Testis (tissue), 3 donors: ENCODE measurements around the gene TRPM2. TPM values are rescaled to one million over a fixed set of nuclear protein-coding genes. Genes with fewer than 3 reads are reported as not detected.

Source experiments
- DNase-seq: peaks from one replicate; pipeline ENCODE4 v3.0.0-alpha.2; 2019
- H3K27ac ChIP-seq, 2 donors: fragments of 200-600 bp; sonication (generic); one replicate each; pipeline ENCODE4 v1.5.1; 2019
- H3K27me3 ChIP-seq: fragments of 200-600 bp; sonication (generic); one replicate; pipeline ENCODE4 v1.5.1; 2019
- H3K36me3 ChIP-seq: fragments of 200-600 bp; sonication (generic); one replicate; pipeline ENCODE4 v1.5.1; 2017; ENCODE audit warnings: low read depth; ENCODE audit errors: missing control alignments
- H3K4me1 ChIP-seq: fragments of 200-600 bp; sonication (generic); one replicate; pipeline ENCODE4 v1.5.1; 2019
- H3K4me3 ChIP-seq, 2 donors: fragments of 200-600 bp; sonication (generic); one replicate each; pipeline ENCODE4 v1.5.1; 2017 to 2019
- H3K9me3 ChIP-seq: fragments of 200-600 bp; sonication (generic); one replicate; pipeline ENCODE4 v1.5.1; 2017
- POLR2A ChIP-seq: fragments of 450-650 bp; IDR thresholded peaks from one replicate; pipeline ENCODE4 v1.6.1; 2017; ENCODE audit warnings: antibody characterized with exemption, mild to moderate bottlenecking, moderate library complexity
- WGBS, 2 donors: methylation state at CpG; one replicate each; pipeline ENCODE4 v1.1.5; 2018; 5-methylcytosine and 5-hydroxymethylcytosine counted together
- intact Hi-C: fragments of 100-400 bp; cut with DNase I; formaldehyde crosslinking; loops from one replicate; pipeline ENCODE4 v1.15.1; 2023; ENCODE audit warnings: low total_unique reads
- polyA plus RNA-seq: library from polyadenylated mRNA; stranded (reverse); fragments of 350-450 nt; fragmentation: Illumina TruSeq; extraction: RNeasy Lipid Tissue Mini Kit (QIAGEN cat#74804); gene quantifications from one replicate; pipeline ENCODE4 v1.2.3, GENCODE V29; 2014; ENCODE audit warnings: low read depth, low replicate concordance; ENCODE audit not compliant: insufficient read depth
- total RNA-seq, 2 donors: library from RNA; depleted of rRNA; stranded (reverse); fragments of >200 nt; gene quantifications; one replicate each; pipeline ENCODE4 v1.2.3, GENCODE V29; 2016
- TF ChIP-seq, protein P1 (sequence below), 3 experiments: fragments of 450-650 bp in 2 of 3; fragments of 200-600 bp in 1 of 3; sonication (generic) in 1 of 3; IDR thresholded peaks; one replicate each; pipeline ENCODE4 v1.5.1; 2016 to 2019; ENCODE audit warnings: antibody characterized with exemption in 3 of 3, mild to moderate bottlenecking in 2 of 3, moderate library complexity in 1 of 3

The TRPM2 gene
- total and polyA plus RNA-seq, 3 donors from 2014 or later: 3.0 to 4.9 (median 3.9) TPM

DNA sequence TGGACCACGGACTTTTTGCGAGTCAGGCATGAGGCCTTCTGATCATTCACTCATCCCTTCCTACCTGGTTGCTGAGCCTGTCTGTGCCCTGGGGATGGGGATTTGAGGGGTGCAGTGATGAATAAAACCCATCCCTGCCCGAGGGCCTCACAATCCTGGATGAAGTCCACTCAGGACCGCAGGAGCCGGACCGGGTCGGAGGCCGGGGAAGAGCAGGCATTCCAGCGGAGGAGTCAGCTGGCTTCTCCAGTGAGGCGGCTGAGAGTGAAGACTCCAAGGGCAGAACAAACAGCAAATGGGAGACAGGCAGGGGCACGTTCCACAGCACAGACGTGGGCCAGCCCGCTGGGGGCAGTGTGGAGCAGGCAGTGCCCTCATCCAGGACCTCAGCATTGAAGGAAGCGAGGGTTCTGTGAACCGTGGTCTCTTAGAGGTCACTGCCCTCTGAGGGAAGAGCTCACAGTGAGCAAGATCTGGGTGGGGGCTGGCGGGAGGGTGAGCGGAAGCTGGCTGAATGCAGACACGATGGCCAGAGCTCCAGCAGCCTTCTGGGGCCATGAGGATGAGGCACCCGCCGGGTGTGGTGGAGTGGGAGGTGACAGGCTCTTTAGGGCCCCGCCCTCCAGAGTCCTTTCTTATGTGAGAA lies 91.0 kb downstream of the TRPM2 start:
- Histone ChIP-seq H3K27ac (no peak overlapping the region), H3K9me3 (no peaks in the 10 kb centered on the region), H3K4me1 (no peaks in the 10 kb centered on the region), H3K36me3 (no peaks in the 10 kb centered on the region), H3K27me3 (no peaks in the 10 kb centered on the region), H3K4me3 (no peak overlapping the region)
- intact Hi-C loops: no loop called here
- 80 to 83% methylated on average over 13 to 21 of the region's 21 CpGs for WGBS, 2 donors
- no peak for DNase-seq
- TF ChIP-seq, protein P1, sequence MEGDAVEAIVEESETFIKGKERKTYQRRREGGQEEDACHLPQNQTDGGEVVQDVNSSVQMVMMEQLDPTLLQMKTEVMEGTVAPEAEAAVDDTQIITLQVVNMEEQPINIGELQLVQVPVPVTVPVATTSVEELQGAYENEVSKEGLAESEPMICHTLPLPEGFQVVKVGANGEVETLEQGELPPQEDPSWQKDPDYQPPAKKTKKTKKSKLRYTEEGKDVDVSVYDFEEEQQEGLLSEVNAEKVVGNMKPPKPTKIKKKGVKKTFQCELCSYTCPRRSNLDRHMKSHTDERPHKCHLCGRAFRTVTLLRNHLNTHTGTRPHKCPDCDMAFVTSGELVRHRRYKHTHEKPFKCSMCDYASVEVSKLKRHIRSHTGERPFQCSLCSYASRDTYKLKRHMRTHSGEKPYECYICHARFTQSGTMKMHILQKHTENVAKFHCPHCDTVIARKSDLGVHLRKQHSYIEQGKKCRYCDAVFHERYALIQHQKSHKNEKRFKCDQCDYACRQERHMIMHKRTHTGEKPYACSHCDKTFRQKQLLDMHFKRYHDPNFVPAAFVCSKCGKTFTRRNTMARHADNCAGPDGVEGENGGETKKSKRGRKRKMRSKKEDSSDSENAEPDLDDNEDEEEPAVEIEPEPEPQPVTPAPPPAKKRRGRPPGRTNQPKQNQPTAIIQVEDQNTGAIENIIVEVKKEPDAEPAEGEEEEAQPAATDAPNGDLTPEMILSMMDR (IDR thresholded peaks at IDR 0.05): no peak
- no peak for TF ChIP-seq POLR2A

DNA sequence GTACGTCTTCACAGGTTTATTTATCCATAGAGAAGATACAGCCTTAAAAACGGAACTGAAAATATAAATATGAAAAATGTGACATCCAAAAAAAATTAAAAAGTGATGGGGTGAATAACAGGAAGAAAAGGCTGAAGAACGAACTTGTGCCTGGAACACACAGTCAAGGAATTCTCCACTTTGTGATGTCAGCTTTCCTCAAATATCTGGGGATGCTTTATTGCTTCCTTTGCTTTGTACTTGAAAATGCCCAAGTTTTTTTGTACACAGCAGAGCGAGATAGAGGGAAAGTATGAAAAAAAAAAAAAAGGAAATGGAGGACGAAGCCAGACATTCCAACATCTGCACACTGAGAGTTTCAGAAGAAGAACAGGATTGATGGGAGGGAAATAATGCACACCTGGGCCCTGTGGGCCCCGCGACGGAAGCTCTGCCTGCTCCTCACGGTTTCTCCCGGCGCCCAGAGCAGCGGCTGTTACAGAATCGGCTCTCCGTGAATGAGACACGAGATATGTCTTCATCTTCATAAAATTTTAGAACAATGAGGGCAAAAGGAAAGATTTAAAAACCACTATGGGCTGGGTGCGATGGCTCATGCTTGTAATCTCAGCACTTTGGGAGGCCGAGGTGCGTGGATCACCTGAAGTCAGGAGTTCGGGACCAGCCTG lies 91.9 kb downstream of the TRPM2 start:
- DNase-seq: no peak
- TF ChIP-seq POLR2A: no peak
- TF ChIP-seq, protein P1 (IDR thresholded peaks at IDR 0.05): no peak
- Histone ChIP-seq H3K27me3 (no peaks in the 10 kb centered on the region), H3K36me3 (no peaks in the 10 kb centered on the region), H3K4me1 (no peaks in the 10 kb centered on the region), H3K27ac (no peak overlapping the region), H3K9me3 (no peaks in the 10 kb centered on the region), H3K4me3 (no peak overlapping the region)
- 62 to 69% methylated on average over 19 of the region's 19 CpGs for WGBS, 2 donors
- intact Hi-C loops: no loop called here

DNA sequence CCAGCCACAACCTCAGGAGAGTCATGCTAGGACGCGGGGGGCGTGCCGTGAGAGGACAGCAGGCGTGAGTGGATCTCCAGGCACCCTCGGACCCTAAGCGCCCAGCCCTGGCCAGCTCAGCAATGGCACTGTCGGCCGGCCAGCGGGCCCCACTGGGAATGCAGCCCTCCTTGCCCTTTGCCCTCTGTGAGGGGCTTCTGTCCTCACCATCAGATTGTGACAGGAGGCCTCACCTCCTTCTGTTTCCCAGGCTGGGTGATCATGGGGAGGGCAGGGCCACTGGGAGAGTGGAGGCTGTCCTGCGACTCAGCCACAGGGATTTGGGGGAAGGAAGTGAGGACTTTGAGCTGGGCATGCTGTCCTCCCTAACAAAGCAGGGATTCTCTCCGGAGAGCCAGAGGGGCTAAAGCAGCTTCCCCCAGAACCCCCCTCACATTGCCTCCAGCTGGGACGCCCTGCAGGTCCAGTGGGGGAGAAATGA lies 95.3 kb downstream of the TRPM2 start:
- Histone ChIP-seq H3K27me3 (no peaks in the 10 kb centered on the region), H3K27ac (no peak overlapping the region), H3K4me3 (no peak overlapping the region), H3K4me1 (no peaks in the 10 kb centered on the region), H3K36me3 (no peaks in the 10 kb centered on the region), H3K9me3 (no peaks in the 10 kb centered on the region)
- TF ChIP-seq, protein P1 (IDR thresholded peaks at IDR 0.05): no peak
- TF ChIP-seq POLR2A: no peak
- 64 to 72% methylated on average over 7 to 13 of the region's 13 CpGs for WGBS, 2 donors
- intact Hi-C loops: no loop called here
- no peak for DNase-seq

DNA sequence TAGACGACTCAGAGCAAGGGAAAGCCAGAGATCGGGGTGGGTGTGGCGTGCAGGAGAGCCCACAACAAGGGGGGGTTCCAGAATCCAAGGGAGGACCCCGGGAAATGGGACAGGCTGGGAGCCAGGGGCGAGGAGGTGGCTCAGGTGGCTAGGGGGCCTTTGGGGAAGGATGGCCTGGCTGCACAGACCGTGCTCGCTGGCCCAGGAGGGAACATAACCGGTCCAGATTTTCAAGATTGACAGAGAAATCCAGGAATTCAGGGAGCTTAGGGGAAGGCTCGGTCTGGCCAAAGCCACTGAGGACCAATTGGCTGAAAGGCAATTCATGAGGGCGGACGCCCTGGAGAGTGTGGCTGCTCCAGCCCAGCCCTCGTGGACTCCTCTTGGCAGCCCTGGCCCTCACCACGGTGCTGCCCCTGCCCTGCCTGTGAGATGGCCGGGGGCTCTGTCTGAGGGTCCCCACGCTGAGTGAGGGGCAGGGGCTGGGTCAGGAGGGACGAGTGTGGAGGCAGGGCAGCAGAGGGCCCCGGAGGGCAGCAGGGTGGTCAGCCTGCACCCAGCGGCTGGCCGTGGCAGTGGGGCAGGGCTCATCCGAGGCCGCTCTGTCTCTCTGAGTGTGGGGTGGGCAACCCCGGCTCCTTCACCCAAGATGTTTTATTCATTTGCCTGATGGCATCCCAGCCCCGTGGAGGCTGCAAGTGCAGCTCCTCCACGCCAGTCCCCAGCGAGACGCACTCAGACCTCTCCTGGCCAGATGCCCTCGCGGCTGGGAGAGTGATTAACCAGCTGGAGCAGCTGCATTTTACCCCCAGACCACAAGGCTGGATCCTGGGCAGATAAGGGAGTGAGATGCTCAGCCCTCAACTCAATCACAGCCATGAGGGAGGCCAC lies 96.3 kb downstream of the TRPM2 start:
- intact Hi-C loops: no loop called here
- DNase-seq: no peak
- Histone ChIP-seq H3K27ac (no peak overlapping the region), H3K27me3 (no peaks in the 10 kb centered on the region), H3K4me3 (no peak overlapping the region), H3K9me3 (no peaks in the 10 kb centered on the region), H3K4me1 (no peaks in the 10 kb centered on the region), H3K36me3 (no peaks in the 10 kb centered on the region)
- TF ChIP-seq, protein P1 (IDR thresholded peaks at IDR 0.05): no peak
- WGBS, 2 donors: 60 to 65% methylated on average over 11 to 28 of the region's 28 CpGs
